HCT116 (cell line): Measurements from ENCODE around the gene UTP11. TPM values are rescaled to one million over a fixed set of nuclear protein-coding genes. Genes with fewer than 3 reads are reported as not detected.

Source experiments
- ATAC-seq: fragments of 200-7000 bp; cut with Tn5 transposase; 2 replicates; pipeline ENCODE4 v1.9.1; 2020; ENCODE audit warnings: mild to moderate bottlenecking, moderate library complexity
- BruUV-seq: library from RNA; stranded (reverse); fragments of 400-500 nt; replicated peaks from 2 replicates; lab custom pipeline; 2021; lab: Mats Ljungman, UMichigan
- CTCF ChIA-PET: fragments of 300-600 bp; sonication (Branson Sonifier 250); formaldehyde crosslinking; loops from one replicate; lab custom pipeline; 2021; ENCODE audit warnings: antibody characterized with exemption; lab: Charles Lee
- POLR2A ChIA-PET: fragments of 300-600, 350-600 bp; sonication (Branson Sonifier 250); formaldehyde crosslinking; loops from one replicate; lab custom pipeline; 2021; ENCODE audit warnings: antibody characterized with exemption; lab: Charles Lee
- RAD21 ChIA-PET, 2 experiments: fragments of 300-600 bp; sonication (Branson Sonifier 250); formaldehyde crosslinking; loops; one replicate each; lab custom pipeline; 2023; ENCODE audit warnings: low total read pairs in 2 of 2; ENCODE audit not compliant: uncharacterized antibody in 2 of 2, unreplicated experiment in 2 of 2, low non-redundant PET in 1 of 2; lab: Charles Lee
- DNase-seq: peaks from one replicate; pipeline ENCODE4 v3.0.0-alpha.2; 2010; ENCODE audit warnings: low read depth, low spot score
- H2AFZ ChIP-seq: fragments of 200-600 bp; shearing (Covaris generic), sonication (generic); 2 replicates; pipeline ENCODE4 v1.6.1; 2017; ENCODE audit warnings: low read depth, mixed run types, mixed read lengths, antibody characterized with exemption, low read length; ENCODE audit not compliant: poor library complexity, severe bottlenecking
- H3K27ac ChIP-seq: 2 replicates; pipeline ENCODE4 v1.5.1; 2012; ENCODE audit warnings: low read depth, low read length
- H3K27me3 ChIP-seq: fragments of 200-600 bp; sonication (generic); 2 replicates; pipeline ENCODE4 v1.6.1; 2016; ENCODE audit warnings: mixed run types, low read length, mixed read lengths; ENCODE audit not compliant: insufficient read depth
- H3K36me3 ChIP-seq, 2 experiments: fragments of 200-500 bp in 1 of 2; fragments of 200-600 bp in 1 of 2; sonication (Bioruptor generic) in 1 of 2; sonication (generic) in 1 of 2; 2 replicates each; pipeline versions ENCODE4 v1.5.1 to v1.6.1; 2014 to 2016; ENCODE audit warnings: low read length in 2 of 2, inconsistent platforms in 1 of 2, mixed read lengths in 1 of 2, mixed run types in 1 of 2; ENCODE audit not compliant: insufficient read depth in 2 of 2, control insufficient read depth in 1 of 2
- H3K4me1 ChIP-seq, 2 experiments: fragments of 200-600 bp in 1 of 2; sonication (generic) in 1 of 2; 2 replicates each; pipeline versions ENCODE4 v1.5.1 to v1.6.1; 2012 to 2017; ENCODE audit warnings: low read length in 2 of 2, inconsistent platforms in 1 of 2, mild to moderate bottlenecking in 1 of 2, mixed read lengths in 1 of 2, mixed run types in 1 of 2, moderate library complexity in 1 of 2; ENCODE audit not compliant: insufficient read depth in 2 of 2, control insufficient read depth in 1 of 2
- H3K4me2 ChIP-seq: fragments of 200-600 bp; sonication (generic); 2 replicates; pipeline ENCODE4 v1.6.1; 2017; ENCODE audit warnings: mixed run types, low read length, mixed read lengths
- H3K4me3 ChIP-seq, 2 experiments: fragments of 200-600 bp in 1 of 2; sonication (generic) in 1 of 2; replicated peaks in 1 of 2; 2 replicates each; pipeline ENCODE4 v1.5.1; 2011 to 2016; ENCODE audit warnings: low read length in 2 of 2, control low read depth in 1 of 2, low read depth in 1 of 2, mild to moderate bottlenecking in 1 of 2, mixed read lengths in 1 of 2, mixed run types in 1 of 2
- H3K79me2 ChIP-seq: fragments of 200-600 bp; sonication (generic); 2 replicates; pipeline ENCODE4 v1.6.1; 2017; ENCODE audit warnings: mild to moderate bottlenecking, mixed run types, low read length, moderate library complexity, mixed read lengths; ENCODE audit not compliant: insufficient read depth
- H3K9ac ChIP-seq: fragments of 200-600 bp; sonication (generic); 2 replicates; pipeline ENCODE4 v1.6.1; 2016; ENCODE audit warnings: low read length, mixed read lengths
- H3K9me2 ChIP-seq: fragments of 200-600 bp; sonication (generic), shearing (Covaris generic); 2 replicates; pipeline ENCODE4 v1.6.1; 2017; ENCODE audit warnings: mixed run types, mild to moderate bottlenecking, moderate library complexity; ENCODE audit not compliant: insufficient read depth
- H3K9me3 ChIP-seq, 2 experiments: fragments of 200-500 bp in 1 of 2; fragments of 200-600 bp in 1 of 2; sonication (Bioruptor generic) in 1 of 2; sonication (generic) in 1 of 2; 2 replicates each; pipeline ENCODE4 v1.6.1; 2014 to 2017; ENCODE audit warnings: low read length in 2 of 2, mixed read lengths in 2 of 2, inconsistent platforms in 1 of 2, low read depth in 1 of 2, mild to moderate bottlenecking in 1 of 2, mixed run types in 1 of 2, moderate library complexity in 1 of 2; ENCODE audit not compliant: control insufficient read depth in 1 of 2, insufficient read depth in 1 of 2
- H4K20me1 ChIP-seq: fragments of 200-600 bp; sonication (generic), shearing (Covaris generic); 2 replicates; pipeline ENCODE4 v1.6.1; 2017; ENCODE audit warnings: mixed run types, mild to moderate bottlenecking, moderate library complexity; ENCODE audit not compliant: insufficient read depth
- CBX3 ChIP-seq: IDR thresholded peaks from 2 replicates; pipeline ENCODE4 v1.6.1; 2012; ENCODE audit warnings: low read depth
- CEBPB ChIP-seq: IDR thresholded peaks from 2 replicates; pipeline ENCODE4 v1.6.1; 2012; ENCODE audit warnings: low read depth
- EGR1 ChIP-seq: IDR thresholded peaks from 2 replicates; pipeline ENCODE4 v1.6.1; 2012; ENCODE audit warnings: low read depth
- ELF1 ChIP-seq: IDR thresholded peaks from 2 replicates; pipeline ENCODE4 v1.6.1; 2012; ENCODE audit warnings: low read depth, borderline replicate concordance
- EZH2 ChIP-seq: fragments of 200-600 bp; sonication (generic); IDR thresholded peaks from 2 replicates; pipeline ENCODE4 v1.6.1; 2017; ENCODE audit warnings: antibody characterized with exemption, mixed run types
- EZH2phosphoT487 ChIP-seq: fragments of 200-600 bp; IDR thresholded peaks from 2 replicates; pipeline ENCODE4 v1.6.1; 2018; ENCODE audit warnings: antibody characterized with exemption, borderline replicate concordance
- FOSL1 ChIP-seq: IDR thresholded peaks from 2 replicates; pipeline ENCODE4 v1.6.1; 2012; ENCODE audit warnings: low read depth
- JUND ChIP-seq: IDR thresholded peaks from 2 replicates; pipeline ENCODE4 v1.6.1; 2012
- POLR2A ChIP-seq: IDR thresholded peaks from 2 replicates; pipeline ENCODE4 v1.7.0; 2011; ENCODE audit warnings: borderline replicate concordance; ENCODE audit not compliant: insufficient read depth, insufficient read length; ENCODE audit errors: extremely low read depth
- POLR2AphosphoS5 ChIP-seq: IDR thresholded peaks from 2 replicates; pipeline ENCODE4 v1.6.1; 2011; ENCODE audit warnings: mild to moderate bottlenecking, low read depth, low read length, moderate library complexity
- RAD21 ChIP-seq: IDR thresholded peaks from 2 replicates; pipeline ENCODE4 v1.6.1; 2012; ENCODE audit warnings: low read depth, mild to moderate bottlenecking
- SIN3A ChIP-seq: IDR thresholded peaks from 2 replicates; pipeline ENCODE4 v1.6.1; 2012; ENCODE audit warnings: low read depth
- SP1 ChIP-seq: IDR thresholded peaks from 2 replicates; pipeline ENCODE4 v1.6.1; 2012; ENCODE audit warnings: low read depth
- SRF ChIP-seq: IDR thresholded peaks from 2 replicates; pipeline ENCODE4 v1.6.1; 2012; ENCODE audit warnings: low read depth
- YY1 ChIP-seq: IDR thresholded peaks from 2 replicates; pipeline ENCODE4 v1.6.1; 2011; ENCODE audit warnings: low read length, low read depth, moderate library complexity, mild to moderate bottlenecking; ENCODE audit not compliant: insufficient replicate concordance; ENCODE audit errors: extremely low read depth
- ZNF274 ChIP-seq: fragments of 200-500 bp; sonication (Bioruptor generic); IDR thresholded peaks from 2 replicates; pipeline ENCODE4 v1.6.1; 2014; ENCODE audit warnings: mild to moderate bottlenecking, low read depth, low read length, inconsistent platforms
- intact Hi-C: fragments of 100-400 bp; cut with micrococcal nuclease; formaldehyde crosslinking; loops from 2 replicates; pipeline ENCODE4 v1.10.0; 2022
- total RNA-seq: library from RNA; stranded (reverse); gene quantifications from one replicate; pipeline ENCODE4 v1.2.1, GENCODE V29; 2021; ENCODE audit not compliant: unreplicated experiment
- TF ChIP-seq, protein P1 (sequence below): IDR thresholded peaks from 2 replicates; pipeline ENCODE4 v1.6.1; 2011; ENCODE audit warnings: mild to moderate bottlenecking, low read length, moderate library complexity; ENCODE audit not compliant: insufficient replicate concordance; ENCODE audit errors: extremely low read depth
- TF ChIP-seq, protein P2 (sequence below): IDR thresholded peaks from 2 replicates; pipeline ENCODE4 v1.6.1; 2012; ENCODE audit warnings: low read depth

The UTP11 gene
- total RNA-seq, 1 experiment from 2014 or later, result 47.5 TPM

DNA sequence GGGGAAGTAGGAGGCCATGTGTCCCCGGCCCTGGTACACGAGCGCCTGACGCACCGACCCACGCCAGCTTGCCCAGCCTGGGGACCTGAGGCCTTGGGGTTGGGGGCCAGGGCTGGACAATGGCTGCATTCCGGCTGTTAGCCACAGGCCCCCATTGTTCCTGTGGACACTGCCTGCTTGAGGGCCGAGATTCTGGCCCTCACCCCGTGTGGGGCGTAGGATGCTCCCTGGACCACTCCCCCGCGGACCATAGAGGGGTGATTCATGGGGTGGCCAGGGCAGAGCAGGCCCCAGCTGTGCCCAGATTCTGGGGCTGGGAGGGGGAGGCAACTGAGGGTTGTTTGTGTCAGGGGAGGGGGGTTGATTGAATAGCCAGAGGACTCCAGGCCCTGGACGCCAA, 22.3 kb downstream of the UTP11 start:
- H3K4me1 ChIP-seq, result peaks cover 0 to 25% of the 10 kb centered on the region in 2 experiments; a peak in 1 of 4 replicates
- no peak overlapping the region for H3K27ac ChIP-seq
- no peak overlapping the region for H3K4me3 ChIP-seq
- intact Hi-C loops, result no loop called here
- H3K36me3 ChIP-seq, result no peaks in the 10 kb centered on the region
- H3K9me3 ChIP-seq, result no peaks in the 10 kb centered on the region
- no peak overlapping the region for H2AFZ ChIP-seq
- no peak for ATAC-seq
- ChIA-PET POLR2A (no interaction called here), CTCF (no interaction called here), RAD21 (no interaction called here)
- no peak for DNase-seq
- H3K9ac ChIP-seq, result no peak overlapping the region
- no peaks in the 10 kb centered on the region for H3K27me3 ChIP-seq
- no peaks in the 10 kb centered on the region for H3K79me2 ChIP-seq
- H3K4me2 ChIP-seq, result no peak overlapping the region
- H3K9me2 ChIP-seq, result no peaks in the 10 kb centered on the region
- no TSS peak for BruUV-seq
- TF ChIP-seq SP1 (no peak), RAD21 (no peak), EZH2phosphoT487 (no peak), YY1 (no peak), ELF1 (no peak), SRF (no peak), POLR2AphosphoS5 (no peak), POLR2A (no peak), SIN3A (no peak), CBX3 (no peak), JUND (no peak), CEBPB (no peak), ZNF274 (no peak), FOSL1 (no peak), EZH2 (no peak), EGR1 (no peak)
- TF ChIP-seq, protein P1, sequence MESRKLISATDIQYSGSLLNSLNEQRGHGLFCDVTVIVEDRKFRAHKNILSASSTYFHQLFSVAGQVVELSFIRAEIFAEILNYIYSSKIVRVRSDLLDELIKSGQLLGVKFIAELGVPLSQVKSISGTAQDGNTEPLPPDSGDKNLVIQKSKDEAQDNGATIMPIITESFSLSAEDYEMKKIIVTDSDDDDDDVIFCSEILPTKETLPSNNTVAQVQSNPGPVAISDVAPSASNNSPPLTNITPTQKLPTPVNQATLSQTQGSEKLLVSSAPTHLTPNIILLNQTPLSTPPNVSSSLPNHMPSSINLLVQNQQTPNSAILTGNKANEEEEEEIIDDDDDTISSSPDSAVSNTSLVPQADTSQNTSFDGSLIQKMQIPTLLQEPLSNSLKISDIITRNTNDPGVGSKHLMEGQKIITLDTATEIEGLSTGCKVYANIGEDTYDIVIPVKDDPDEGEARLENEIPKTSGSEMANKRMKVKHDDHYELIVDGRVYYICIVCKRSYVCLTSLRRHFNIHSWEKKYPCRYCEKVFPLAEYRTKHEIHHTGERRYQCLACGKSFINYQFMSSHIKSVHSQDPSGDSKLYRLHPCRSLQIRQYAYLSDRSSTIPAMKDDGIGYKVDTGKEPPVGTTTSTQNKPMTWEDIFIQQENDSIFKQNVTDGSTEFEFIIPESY, result no peak
- TF ChIP-seq, protein P2, sequence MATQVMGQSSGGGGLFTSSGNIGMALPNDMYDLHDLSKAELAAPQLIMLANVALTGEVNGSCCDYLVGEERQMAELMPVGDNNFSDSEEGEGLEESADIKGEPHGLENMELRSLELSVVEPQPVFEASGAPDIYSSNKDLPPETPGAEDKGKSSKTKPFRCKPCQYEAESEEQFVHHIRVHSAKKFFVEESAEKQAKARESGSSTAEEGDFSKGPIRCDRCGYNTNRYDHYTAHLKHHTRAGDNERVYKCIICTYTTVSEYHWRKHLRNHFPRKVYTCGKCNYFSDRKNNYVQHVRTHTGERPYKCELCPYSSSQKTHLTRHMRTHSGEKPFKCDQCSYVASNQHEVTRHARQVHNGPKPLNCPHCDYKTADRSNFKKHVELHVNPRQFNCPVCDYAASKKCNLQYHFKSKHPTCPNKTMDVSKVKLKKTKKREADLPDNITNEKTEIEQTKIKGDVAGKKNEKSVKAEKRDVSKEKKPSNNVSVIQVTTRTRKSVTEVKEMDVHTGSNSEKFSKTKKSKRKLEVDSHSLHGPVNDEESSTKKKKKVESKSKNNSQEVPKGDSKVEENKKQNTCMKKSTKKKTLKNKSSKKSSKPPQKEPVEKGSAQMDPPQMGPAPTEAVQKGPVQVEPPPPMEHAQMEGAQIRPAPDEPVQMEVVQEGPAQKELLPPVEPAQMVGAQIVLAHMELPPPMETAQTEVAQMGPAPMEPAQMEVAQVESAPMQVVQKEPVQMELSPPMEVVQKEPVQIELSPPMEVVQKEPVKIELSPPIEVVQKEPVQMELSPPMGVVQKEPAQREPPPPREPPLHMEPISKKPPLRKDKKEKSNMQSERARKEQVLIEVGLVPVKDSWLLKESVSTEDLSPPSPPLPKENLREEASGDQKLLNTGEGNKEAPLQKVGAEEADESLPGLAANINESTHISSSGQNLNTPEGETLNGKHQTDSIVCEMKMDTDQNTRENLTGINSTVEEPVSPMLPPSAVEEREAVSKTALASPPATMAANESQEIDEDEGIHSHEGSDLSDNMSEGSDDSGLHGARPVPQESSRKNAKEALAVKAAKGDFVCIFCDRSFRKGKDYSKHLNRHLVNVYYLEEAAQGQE, result no peak
- H4K20me1 ChIP-seq, result no peaks in the 10 kb centered on the region
